ENCODE data around the gene TEN1. TPM values are rescaled to one million over a fixed set of nuclear protein-coding genes. Genes with fewer than 3 reads are reported as not detected.
A peak's percentile ranks its signal among the peaks of the same experiment; 100 is the strongest.

Gene TEN1
- total and polyA plus RNA-seq, 2 of the 13 experiments (the other 11 are each of a cell fraction or from before 2014, with no cell fraction given), result 18.0 to 21.3 TPM

GRCh38 chr17:76014100-76014924, 35.3 kb downstream of the TEN1 start (continued):
- no peak for TF ChIP-seq ZNF724P (CRISPR knock-in tag; IDR thresholded peaks at IDR 0.05; ENCODE audit: borderline replicate concordance)
- TF ChIP-seq MAZ (IDR thresholded peaks at IDR 0.05; ENCODE audit: borderline replicate concordance, low read depth, low read length), result peak; percentile 53; the same call in 1 of the 2 replicates
- TF ChIP-seq MAZ (CRISPR knock-in tag; IDR thresholded peaks at IDR 0.05; ENCODE audit: low read depth), result peak; percentile 79
- peak; percentile 62; the same call in 1 of the 2 replicates for TF ChIP-seq ZNF782 (CRISPR knock-in tag; IDR thresholded peaks at IDR 0.05; ENCODE audit: borderline replicate concordance)
- TF ChIP-seq, protein P1, sequence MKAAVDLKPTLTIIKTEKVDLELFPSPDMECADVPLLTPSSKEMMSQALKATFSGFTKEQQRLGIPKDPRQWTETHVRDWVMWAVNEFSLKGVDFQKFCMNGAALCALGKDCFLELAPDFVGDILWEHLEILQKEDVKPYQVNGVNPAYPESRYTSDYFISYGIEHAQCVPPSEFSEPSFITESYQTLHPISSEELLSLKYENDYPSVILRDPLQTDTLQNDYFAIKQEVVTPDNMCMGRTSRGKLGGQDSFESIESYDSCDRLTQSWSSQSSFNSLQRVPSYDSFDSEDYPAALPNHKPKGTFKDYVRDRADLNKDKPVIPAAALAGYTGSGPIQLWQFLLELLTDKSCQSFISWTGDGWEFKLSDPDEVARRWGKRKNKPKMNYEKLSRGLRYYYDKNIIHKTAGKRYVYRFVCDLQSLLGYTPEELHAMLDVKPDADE (CRISPR knock-in tag; IDR thresholded peaks at IDR 0.05), result no peak
- no peak for TF ChIP-seq ZSCAN29 (CRISPR knock-in tag; conservative IDR thresholded peaks at IDR 0.05)
- peak; percentile 72; the same call in 1 of the 2 replicates for TF ChIP-seq KDM3A (CRISPR knock-in tag; IDR thresholded peaks at IDR 0.05; ENCODE audit: low read depth)
- TF ChIP-seq SSRP1 (CRISPR knock-in tag; IDR thresholded peaks at IDR 0.05), result no peak
- TF ChIP-seq GLI4 (CRISPR knock-in tag; IDR thresholded peaks at IDR 0.05; ENCODE audit: borderline replicate concordance), result no peak
- TF ChIP-seq PHF20 (CRISPR knock-in tag; IDR thresholded peaks at IDR 0.05), result no peak
- TF ChIP-seq ZNF17 (CRISPR knock-in tag; IDR thresholded peaks at IDR 0.05), result no peak
- TF ChIP-seq, protein P2, sequence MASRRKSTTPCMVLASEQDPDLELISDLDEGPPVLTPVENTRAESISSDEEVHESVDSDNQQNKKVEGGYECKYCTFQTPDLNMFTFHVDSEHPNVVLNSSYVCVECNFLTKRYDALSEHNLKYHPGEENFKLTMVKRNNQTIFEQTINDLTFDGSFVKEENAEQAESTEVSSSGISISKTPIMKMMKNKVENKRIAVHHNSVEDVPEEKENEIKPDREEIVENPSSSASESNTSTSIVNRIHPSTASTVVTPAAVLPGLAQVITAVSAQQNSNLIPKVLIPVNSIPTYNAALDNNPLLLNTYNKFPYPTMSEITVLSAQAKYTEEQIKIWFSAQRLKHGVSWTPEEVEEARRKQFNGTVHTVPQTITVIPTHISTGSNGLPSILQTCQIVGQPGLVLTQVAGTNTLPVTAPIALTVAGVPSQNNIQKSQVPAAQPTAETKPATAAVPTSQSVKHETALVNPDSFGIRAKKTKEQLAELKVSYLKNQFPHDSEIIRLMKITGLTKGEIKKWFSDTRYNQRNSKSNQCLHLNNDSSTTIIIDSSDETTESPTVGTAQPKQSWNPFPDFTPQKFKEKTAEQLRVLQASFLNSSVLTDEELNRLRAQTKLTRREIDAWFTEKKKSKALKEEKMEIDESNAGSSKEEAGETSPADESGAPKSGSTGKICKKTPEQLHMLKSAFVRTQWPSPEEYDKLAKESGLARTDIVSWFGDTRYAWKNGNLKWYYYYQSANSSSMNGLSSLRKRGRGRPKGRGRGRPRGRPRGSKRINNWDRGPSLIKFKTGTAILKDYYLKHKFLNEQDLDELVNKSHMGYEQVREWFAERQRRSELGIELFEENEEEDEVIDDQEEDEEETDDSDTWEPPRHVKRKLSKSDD (CRISPR knock-in tag; IDR thresholded peaks at IDR 0.05; ENCODE audit: low read depth), result no peak
- no peak for TF ChIP-seq STAT5B (CRISPR knock-in tag; IDR thresholded peaks at IDR 0.05)
- no peak for TF ChIP-seq PRPF4 (IDR thresholded peaks at IDR 0.05; ENCODE audit: low read depth, low read length, poor library complexity, severe bottlenecking)
- TF ChIP-seq SALL1 (CRISPR knock-in tag; IDR thresholded peaks at IDR 0.05), result peak; percentile 68
- TF ChIP-seq ZNF101 (CRISPR knock-in tag; IDR thresholded peaks at IDR 0.05; ENCODE audit: borderline replicate concordance, low read depth), result no peak
- TF ChIP-seq RARA (CRISPR knock-in tag; IDR thresholded peaks at IDR 0.05), result no peak
- peak; percentile 37 for TF ChIP-seq MED8 (CRISPR knock-in tag; IDR thresholded peaks at IDR 0.05; ENCODE audit: insufficient replicate concordance)
- 0 out of 2 replicates have a peak, but pooled peaks have one; percentile 46 for TF ChIP-seq ZNF225 (CRISPR knock-in tag; IDR thresholded peaks at IDR 0.05)
- TF ChIP-seq, protein P3, sequence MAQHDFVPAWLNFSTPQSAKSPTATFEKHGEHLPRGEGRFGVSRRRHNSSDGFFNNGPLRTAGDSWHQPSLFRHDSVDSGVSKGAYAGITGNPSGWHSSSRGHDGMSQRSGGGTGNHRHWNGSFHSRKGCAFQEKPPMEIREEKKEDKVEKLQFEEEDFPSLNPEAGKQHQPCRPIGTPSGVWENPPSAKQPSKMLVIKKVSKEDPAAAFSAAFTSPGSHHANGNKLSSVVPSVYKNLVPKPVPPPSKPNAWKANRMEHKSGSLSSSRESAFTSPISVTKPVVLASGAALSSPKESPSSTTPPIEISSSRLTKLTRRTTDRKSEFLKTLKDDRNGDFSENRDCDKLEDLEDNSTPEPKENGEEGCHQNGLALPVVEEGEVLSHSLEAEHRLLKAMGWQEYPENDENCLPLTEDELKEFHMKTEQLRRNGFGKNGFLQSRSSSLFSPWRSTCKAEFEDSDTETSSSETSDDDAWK (CRISPR knock-in tag; IDR thresholded peaks at IDR 0.05), result no peak
- TF ChIP-seq ZNF431 (CRISPR knock-in tag; IDR thresholded peaks at IDR 0.05; ENCODE audit: borderline replicate concordance, low read depth), result no peak
- TF ChIP-seq MBNL3 (CRISPR knock-in tag; conservative IDR thresholded peaks at IDR 0.05), result no peak

Measured in HepG2 (cell line).